HG03025 (cell line): ENCODE data around the gene DNAJC7.

Experiments
- ATAC-seq: cut with Tn5 transposase; IDR thresholded peaks from one replicate; pipeline ENCODE4 v1.9.1; 2021; ENCODE audit warnings: mild to moderate bottlenecking, moderate library complexity; ENCODE audit not compliant: unreplicated experiment, low FRiP score

DNAJC7 gene

GRCh38 chr17:41982026-41982760, 35.0 kb downstream of the DNAJC7 start:
- no peak for ATAC-seq

- no peak for ATAC-seq
Observed at GRCh38 chr17:41977991-41978390, 39.2 kb downstream of the DNAJC7 start.

GRCh38 chr17:41976142-41976768, 41.0 kb downstream of the DNAJC7 start:
- no peak for ATAC-seq

- no peak for ATAC-seq
Observed at GRCh38 chr17:41975099-41976083, 41.8 kb downstream of the DNAJC7 start.

DNA sequence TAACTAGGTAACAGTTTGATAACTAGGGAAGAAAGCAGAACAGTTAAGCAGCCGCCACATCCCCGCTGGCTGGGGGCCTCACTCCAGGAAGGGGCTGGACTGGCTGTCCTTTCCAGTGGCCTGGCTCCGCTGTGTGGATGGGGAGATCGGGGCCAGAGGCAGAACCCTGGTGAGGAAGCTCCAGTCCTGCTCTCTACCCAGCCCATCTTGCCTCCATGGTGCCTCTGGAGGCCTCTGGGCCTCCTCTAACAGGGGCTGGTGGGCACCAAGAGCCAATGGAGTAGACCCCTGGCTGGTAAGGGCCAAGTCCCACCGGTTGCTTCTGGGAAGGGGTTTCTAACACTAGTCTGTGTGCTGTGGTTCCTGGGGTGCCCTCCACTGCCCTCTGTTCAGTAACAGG, 42.6 kb downstream of the DNAJC7 start:
- no peak for ATAC-seq

- ATAC-seq, result no peak
Observed at GRCh38 chr17:41974031-41974430, 43.2 kb downstream of the DNAJC7 start.

GRCh38 chr17:41973408-41973811, 43.8 kb downstream of the DNAJC7 start:
- ATAC-seq, result no peak

- no peak for ATAC-seq
Observed at GRCh38 chr17:41972571-41973407, 44.5 kb downstream of the DNAJC7 start.

DNA sequence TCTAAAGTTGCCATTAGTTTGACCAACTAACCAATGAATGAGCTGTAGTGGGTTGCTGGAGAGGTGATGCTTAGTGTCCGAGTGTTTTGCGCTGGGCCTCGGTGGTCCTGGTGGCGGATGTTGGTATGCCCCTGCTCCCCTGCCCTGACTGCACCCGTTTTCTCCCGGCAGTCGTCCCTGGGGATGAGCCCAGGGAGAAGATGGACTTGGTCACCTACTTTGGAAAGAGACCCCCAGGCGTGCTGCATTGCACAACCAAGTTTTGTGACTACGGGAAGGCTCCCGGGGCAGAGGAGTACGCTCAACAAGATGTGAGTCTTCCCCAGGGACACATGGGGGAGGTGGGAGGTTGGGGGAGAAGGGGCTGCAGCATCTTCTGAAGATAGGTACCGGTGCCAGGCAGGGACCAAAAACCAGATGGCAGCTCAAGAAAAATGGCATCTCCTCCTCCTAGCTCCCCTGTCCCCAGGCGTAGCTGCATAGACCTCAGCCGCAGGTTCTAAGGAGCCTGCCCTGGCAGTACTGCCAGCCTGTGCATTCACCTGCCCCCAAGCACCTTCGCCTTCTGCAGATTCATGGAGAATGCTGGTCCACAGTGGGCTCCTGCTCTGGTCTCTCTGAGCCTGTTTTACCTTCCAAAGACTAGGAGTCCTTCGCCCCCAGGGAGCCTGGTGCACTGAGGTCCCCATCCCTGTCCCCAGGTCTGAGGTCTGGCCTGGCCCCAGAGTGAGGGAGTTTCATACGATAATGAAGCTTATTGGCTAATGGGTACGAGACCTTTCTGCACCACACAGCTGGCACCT, 45.3 kb downstream of the DNAJC7 start:
- no peak for ATAC-seq

DNA sequence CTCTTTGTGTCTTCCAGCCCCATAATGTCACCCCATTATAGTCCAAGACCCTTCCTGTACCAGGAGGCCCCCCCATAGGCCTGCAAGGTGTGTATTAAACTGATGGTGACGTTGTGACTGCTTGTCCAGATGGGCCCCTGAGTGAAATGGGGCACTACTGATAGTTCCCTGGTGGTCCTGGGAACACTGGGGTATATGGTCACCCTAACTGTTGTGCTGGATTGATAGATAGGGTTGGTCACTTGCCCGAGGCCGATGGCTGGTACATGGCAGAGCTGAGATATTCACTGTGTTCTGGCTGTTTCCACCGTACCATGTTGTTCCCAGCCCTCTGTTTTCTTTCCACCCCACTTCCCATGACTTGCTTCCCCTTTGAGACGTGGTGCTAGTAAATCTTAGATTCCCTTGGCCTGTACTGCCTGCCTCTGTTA, 46.3 kb downstream of the DNAJC7 start:
- no peak for ATAC-seq

DNA sequence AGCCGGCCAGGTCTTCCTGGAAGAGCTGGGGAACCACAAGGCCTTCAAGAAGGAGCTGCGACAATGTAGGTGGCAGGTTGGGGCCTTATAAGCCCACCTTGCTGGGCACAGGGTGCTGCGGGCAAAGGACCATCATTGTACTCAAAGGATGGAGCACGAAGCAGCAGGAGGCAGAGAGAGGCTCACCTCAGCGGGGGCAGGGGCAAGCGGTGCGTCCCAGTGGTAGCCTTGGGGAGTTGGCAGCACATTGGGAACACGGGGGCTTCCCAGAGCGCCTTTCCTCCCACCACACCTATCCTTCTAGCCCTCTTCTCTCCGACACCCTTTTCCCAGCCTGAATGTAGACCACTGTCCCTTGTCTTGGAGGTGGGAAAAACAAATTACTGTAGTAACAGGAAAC, 48.6 kb downstream of the DNAJC7 start:
- ATAC-seq, result no peak

DNA sequence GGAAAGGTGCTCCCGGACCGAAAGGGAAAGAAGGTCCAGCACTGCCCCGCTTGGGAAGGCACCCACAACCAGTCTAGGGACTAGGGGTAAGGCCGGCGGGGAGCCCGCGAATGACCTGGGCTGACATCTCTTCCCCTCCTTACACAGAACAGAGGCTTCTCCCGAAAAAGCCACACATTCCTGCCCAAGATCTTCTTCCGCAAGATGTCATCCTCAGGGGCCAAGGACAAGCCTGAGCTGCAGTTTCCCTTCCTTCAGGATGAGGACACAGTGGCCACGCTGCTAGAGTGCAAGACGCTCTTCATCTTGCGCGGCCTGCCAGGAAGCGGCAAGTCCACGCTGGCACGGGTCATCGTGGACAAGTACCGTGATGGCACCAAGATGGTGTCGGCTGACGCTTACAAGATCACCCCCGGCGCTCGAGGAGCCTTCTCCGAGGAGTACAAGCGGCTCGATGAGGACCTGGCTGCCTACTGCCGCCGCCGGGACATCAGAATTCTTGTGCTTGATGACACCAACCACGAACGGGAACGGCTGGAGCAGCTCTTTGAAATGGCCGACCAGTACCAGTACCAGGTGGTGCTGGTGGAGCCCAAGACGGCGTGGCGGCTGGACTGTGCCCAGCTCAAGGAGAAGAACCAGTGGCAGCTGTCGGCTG, 49.2 kb downstream of the DNAJC7 start:
- ATAC-seq, result no peak

DNA sequence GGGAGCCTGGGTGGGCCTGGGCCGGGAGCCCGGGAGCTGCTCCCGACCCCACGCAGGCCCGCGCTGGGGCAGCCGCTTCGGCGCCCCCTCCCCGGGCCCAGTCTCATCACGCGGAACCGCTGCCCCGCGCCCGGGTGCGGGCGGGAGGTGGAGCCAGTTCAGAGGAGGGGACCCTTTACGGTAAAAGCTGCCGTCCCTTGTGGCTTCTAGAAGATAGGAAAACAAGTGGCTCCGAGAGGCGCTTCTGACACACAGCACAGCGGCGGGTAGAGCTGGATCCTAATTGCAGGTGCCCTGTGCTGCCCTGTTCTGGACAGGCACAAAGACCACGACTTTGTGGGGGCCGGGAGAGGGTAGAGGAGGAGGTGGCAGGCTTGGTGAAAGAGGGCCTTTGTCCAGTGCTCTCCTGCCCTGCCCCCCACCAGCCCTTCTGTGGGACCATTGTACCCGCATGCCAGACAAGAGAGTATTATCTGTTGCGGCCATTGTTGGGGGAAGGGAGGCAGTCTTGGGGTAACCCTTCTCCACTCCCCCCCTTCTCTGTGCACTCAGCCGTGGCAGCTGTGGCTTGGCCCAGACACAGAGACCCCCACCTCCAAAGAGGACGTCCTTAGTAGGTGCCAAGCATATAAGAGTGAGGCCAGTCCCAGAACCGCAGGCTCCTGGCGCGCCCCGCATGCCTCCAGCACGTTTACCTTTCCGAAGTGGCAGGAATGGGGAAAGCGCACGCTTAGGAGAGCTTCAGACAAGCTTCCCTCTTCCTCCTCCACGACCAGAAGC, 49.9 kb downstream of the DNAJC7 start:
- peak; percentile 8 for ATAC-seq

- ATAC-seq, result peak; percentile 60
Observed at GRCh38 chr17:41966463-41967140, 50.6 kb downstream of the DNAJC7 start, which contains the start of gene CNP. Gene CNP (plus strand): TSS chr17:41966795. CDS start chr17:41966885, 90 bp downstream.

GRCh38 chr17:41965694-41966462, 51.4 kb downstream of the DNAJC7 start:
- no peak for ATAC-seq

GRCh38 chr17:41962768-41963434, 54.3 kb downstream of the DNAJC7 start:
- no peak for ATAC-seq
